HEK293T (cell line): ENCODE data around the gene RASL11A.

Experiments used
- CTCF ChIA-PET: fragments of 350-600 bp; formaldehyde crosslinking; extraction: SDS; loops from one replicate; lab custom pipeline; 2021; ENCODE audit warnings: antibody characterized with exemption, inconsistent platforms; lab: Yijun Ruan, JAX
- POLR2A ChIA-PET: fragments of 350-600 bp; formaldehyde crosslinking; extraction: SDS; loops from one replicate; lab custom pipeline; 2020; ENCODE audit warnings: antibody characterized with exemption, inconsistent platforms; lab: Yijun Ruan, JAX
- DNase-seq: peaks from one replicate; pipeline ENCODE4 v3.0.0; 2012; ENCODE audit warnings: mixed read lengths; ENCODE audit errors: extremely low spot score
- ARNT ChIP-seq: fragments of 450-650 bp; IDR thresholded peaks from 2 replicates; pipeline ENCODE4 v1.6.1; 2017; ENCODE audit warnings: mild to moderate bottlenecking
- BHLHE40 ChIP-seq: fragments of 450-650 bp; IDR thresholded peaks from 2 replicates; pipeline ENCODE4 v1.6.1; 2016; ENCODE audit warnings: mild to moderate bottlenecking, moderate library complexity, borderline replicate concordance
- CTBP1 ChIP-seq: fragments of 450-650 bp; IDR thresholded peaks from 2 replicates; pipeline ENCODE4 v1.6.1; 2016; ENCODE audit warnings: borderline replicate concordance
- ELF4 ChIP-seq: fragments of 450-650 bp; IDR thresholded peaks from 2 replicates; pipeline ENCODE4 v1.6.1; 2017; ENCODE audit warnings: antibody characterized with exemption
- FOXA1 ChIP-seq: fragments of 450-650 bp; IDR thresholded peaks from 2 replicates; pipeline ENCODE4 v1.6.1; 2016; ENCODE audit warnings: mild to moderate bottlenecking
- FOXK2 ChIP-seq: fragments of 450-650 bp; IDR thresholded peaks from 2 replicates; pipeline ENCODE4 v1.6.1; 2016; ENCODE audit warnings: mild to moderate bottlenecking
- FOXM1 ChIP-seq: fragments of 450-650 bp; IDR thresholded peaks from 2 replicates; pipeline ENCODE4 v1.6.1; 2017; ENCODE audit warnings: mild to moderate bottlenecking, borderline replicate concordance
- HDGF ChIP-seq: fragments of 450-650 bp; IDR thresholded peaks from 2 replicates; pipeline ENCODE4 v1.6.1; 2017; ENCODE audit warnings: antibody characterized with exemption, borderline replicate concordance
- L3MBTL2 ChIP-seq: fragments of 450-650 bp; conservative IDR thresholded peaks from 2 replicates; pipeline ENCODE4 v1.6.1; 2016; ENCODE audit warnings: mild to moderate bottlenecking
- LEF1 ChIP-seq: fragments of 450-650 bp; IDR thresholded peaks from 2 replicates; pipeline ENCODE4 v1.6.1; 2017; ENCODE audit warnings: mild to moderate bottlenecking, borderline replicate concordance
- NFRKB ChIP-seq: fragments of 450-650 bp; IDR thresholded peaks from 2 replicates; pipeline ENCODE4 v1.6.1; 2016; ENCODE audit warnings: mild to moderate bottlenecking, moderate library complexity
- SP1 ChIP-seq: fragments of 450-650 bp; IDR thresholded peaks from 2 replicates; pipeline ENCODE4 v1.6.1; 2017
- SUZ12 ChIP-seq: fragments of 450-650 bp; IDR thresholded peaks from 2 replicates; pipeline ENCODE4 v1.6.1; 2016; ENCODE audit warnings: mild to moderate bottlenecking
- TARDBP ChIP-seq: fragments of 450-650 bp; IDR thresholded peaks from 2 replicates; pipeline ENCODE4 v1.6.1; 2016
- ZNF384 ChIP-seq: fragments of 450-650 bp; IDR thresholded peaks from 2 replicates; pipeline ENCODE4 v1.6.1; 2016
- TF ChIP-seq, protein P1 (sequence below): fragments of 450-650 bp; IDR thresholded peaks from 2 replicates; pipeline ENCODE4 v1.6.1; 2016

RASL11A gene

DNA sequence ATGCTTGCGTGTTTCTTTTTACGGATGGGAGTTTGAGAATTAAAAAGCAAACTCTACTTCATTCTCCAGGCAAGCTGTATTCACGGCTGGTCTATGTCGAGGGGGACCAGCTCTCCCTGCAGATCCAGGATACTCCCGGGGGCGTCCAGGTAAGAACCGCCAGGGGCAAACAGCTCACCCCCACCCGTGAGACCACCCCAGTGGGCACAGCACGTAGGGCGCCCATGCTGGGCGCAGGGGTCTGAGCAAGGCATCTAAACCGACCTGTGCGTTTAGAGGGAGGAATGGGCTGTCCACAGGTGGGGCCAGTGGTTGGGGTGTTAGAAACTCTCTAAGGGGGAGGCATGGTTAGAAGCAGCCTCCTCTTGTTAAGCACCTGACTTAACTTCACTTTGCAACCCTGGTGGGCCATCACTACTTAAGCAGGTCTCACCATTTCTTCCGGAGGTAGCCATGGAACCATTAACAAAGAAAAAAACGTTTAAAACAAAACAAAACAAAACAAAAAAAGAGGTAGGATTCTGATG is 1.0 kb downstream of the RASL11A start:
- no peak for DNase-seq
- TF ChIP-seq LEF1 (no peak), ARNT (no peak), FOXA1 (no peak), ELF4 (no peak), BHLHE40 (no peak), FOXK2 (no peak), CTBP1 (no peak), SUZ12 (no peak), FOXM1 (no peak)
- ChIA-PET CTCF (interaction anchor here (0.7 to 1.7 kb wide), 3 partner anchors 13 to 68 kb away, joined by 3 to 5 read pairs (median 4); no protein-coding TSS in a partner anchor), POLR2A (interaction anchor here (0.6 kb wide), 1 partner anchor 69 kb away, joined by 3 read pairs; no protein-coding TSS in a partner anchor)

DNA sequence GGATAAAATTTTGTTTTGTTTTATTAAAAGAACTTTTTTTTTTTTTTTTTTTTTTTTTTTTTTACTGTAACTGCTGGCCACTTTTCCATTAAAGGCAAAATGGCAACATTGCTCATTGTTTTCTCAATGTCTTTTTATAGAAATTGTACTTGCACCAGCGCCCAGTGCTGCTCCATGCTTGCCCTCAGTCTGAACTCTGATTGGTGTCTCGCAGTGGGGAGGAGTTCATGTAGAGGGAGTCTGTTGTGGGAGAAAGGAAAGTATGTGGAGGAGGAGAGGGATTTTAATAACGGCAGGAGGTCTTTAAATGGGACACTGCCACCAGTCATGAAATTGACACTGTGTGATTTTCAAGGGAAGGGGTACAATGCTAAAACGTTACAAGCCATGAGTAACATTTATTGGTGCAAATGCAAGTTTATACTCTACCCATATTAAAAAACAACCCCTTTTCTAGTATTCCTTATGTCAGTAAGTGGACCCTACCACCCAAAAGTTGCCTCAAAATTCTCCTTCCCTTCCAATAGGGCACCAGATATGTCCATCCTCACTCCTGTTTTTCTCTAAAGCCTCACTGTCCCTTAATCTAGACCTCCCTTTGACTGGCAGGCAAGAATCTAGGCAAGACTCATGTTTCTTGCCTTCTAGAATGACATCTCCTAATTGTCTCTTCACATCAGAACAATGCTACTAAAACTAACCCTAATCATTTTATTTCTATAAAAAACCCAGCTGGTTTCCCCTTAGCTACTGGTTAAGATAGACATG is 3.2 kb downstream of the RASL11A start:
- ChIA-PET POLR2A (interaction anchor here (0.6 kb wide), 1 partner anchor 327 kb away, joined by 4 read pairs; no protein-coding TSS in a partner anchor), CTCF (interaction anchor here (0.6 to 1.7 kb wide), 3 partner anchors 11 to 167 kb away, joined by 3 to 5 read pairs (median 3); no protein-coding TSS in a partner anchor)
- TF ChIP-seq NFRKB (no peak), ARNT (no peak)
- TF ChIP-seq, protein P1, sequence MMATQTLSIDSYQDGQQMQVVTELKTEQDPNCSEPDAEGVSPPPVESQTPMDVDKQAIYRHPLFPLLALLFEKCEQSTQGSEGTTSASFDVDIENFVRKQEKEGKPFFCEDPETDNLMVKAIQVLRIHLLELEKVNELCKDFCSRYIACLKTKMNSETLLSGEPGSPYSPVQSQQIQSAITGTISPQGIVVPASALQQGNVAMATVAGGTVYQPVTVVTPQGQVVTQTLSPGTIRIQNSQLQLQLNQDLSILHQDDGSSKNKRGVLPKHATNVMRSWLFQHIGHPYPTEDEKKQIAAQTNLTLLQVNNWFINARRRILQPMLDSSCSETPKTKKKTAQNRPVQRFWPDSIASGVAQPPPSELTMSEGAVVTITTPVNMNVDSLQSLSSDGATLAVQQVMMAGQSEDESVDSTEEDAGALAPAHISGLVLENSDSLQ = peak; percentile 82
- peak; percentile 32 for DNase-seq

DNA sequence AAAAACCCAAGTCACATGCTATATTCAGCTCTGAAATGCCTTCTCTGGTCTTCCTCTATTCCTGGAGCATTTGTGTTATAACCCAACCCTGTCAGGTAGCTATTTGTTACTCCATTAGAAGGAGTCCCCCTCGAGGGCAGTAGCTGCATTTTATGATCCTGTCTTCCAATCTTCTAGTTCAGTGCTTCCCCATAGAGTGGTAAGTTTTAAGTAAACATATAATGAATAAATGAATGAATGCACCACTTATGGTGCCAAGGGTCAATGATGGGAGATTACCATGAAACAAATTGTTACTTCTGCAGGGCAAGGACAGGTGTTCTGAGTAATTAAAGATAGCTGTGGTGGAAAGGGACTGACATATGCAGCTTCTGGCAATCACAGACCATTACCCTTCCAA is 4.0 kb downstream of the RASL11A start:
- no peak for TF ChIP-seq NFRKB
- DNase-seq = no peak
- POLR2A ChIA-PET = interaction anchor here (0.6 kb wide), 1 partner anchor 328 kb away, joined by 4 read pairs; no protein-coding TSS in a partner anchor
- CTCF ChIA-PET = interaction anchor here (0.6 to 1.7 kb wide), 4 partner anchors 10 to 344 kb away, joined by 3 to 5 read pairs (median 3); no protein-coding TSS in a partner anchor

DNA sequence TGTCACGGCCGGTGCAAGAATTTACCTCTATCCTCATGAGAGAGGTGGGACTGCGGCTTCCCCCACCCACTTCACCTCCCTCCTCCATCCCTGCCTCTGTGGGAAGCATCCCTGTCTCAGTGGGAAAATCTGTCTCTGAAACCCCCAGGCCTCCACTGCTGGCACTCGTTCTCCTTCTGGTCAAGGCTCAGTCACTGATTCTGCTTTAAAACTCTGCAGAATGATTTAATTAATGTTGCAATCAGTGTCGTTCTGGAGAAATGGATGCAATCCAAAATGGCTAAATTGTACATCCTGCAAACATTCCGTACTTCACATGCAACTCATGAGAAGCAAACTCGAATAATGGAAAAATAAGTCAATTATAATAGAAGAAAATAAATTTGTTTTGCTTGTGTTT is 5.6 kb downstream of the RASL11A start:
- CTCF ChIA-PET = interaction anchor here (0.7 kb wide), 1 partner anchor 150 kb away, joined by 3 read pairs; no protein-coding TSS in a partner anchor
- no peak for DNase-seq
- POLR2A ChIA-PET = no interaction called here
- TF ChIP-seq ARNT = no peak
- no peak for TF ChIP-seq LEF1
- TF ChIP-seq SUZ12 = no peak
- TF ChIP-seq SP1 = no peak
- no peak for TF ChIP-seq CTBP1
- TF ChIP-seq ELF4 = no peak
- no peak for TF ChIP-seq FOXM1
- TF ChIP-seq, protein P1 = no peak
- TF ChIP-seq L3MBTL2 = no peak
- no peak for TF ChIP-seq HDGF
- no peak for TF ChIP-seq ZNF384
- TF ChIP-seq BHLHE40 = no peak
- TF ChIP-seq FOXA1 = no peak
- TF ChIP-seq TARDBP = no peak
- no peak for TF ChIP-seq FOXK2
- no peak for TF ChIP-seq NFRKB

DNA sequence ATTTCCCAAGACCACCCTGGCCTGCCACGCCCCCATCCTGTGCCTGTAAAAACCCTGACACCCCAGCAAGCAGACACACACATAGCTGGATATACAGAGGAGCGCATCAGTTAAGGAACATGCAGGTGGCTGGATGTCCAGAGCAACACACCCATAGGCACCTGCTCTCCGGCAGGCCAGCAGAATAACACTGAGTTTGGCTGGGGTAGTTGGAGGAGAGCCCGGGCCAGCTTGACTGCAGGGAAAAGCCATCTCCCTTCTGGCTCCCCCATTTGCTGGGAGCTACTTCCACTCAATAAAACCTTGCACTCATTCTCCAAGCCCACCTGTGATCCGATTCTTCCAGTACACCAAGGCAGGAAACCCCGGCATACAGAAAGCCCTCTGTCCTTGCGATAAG is 8.9 kb downstream of the RASL11A start:
- DNase-seq = no peak
- TF ChIP-seq NFRKB (no peak), TARDBP (no peak), SP1 (no peak), ELF4 (no peak)
- POLR2A ChIA-PET = no interaction called here
- CTCF ChIA-PET = no interaction called here

DNA sequence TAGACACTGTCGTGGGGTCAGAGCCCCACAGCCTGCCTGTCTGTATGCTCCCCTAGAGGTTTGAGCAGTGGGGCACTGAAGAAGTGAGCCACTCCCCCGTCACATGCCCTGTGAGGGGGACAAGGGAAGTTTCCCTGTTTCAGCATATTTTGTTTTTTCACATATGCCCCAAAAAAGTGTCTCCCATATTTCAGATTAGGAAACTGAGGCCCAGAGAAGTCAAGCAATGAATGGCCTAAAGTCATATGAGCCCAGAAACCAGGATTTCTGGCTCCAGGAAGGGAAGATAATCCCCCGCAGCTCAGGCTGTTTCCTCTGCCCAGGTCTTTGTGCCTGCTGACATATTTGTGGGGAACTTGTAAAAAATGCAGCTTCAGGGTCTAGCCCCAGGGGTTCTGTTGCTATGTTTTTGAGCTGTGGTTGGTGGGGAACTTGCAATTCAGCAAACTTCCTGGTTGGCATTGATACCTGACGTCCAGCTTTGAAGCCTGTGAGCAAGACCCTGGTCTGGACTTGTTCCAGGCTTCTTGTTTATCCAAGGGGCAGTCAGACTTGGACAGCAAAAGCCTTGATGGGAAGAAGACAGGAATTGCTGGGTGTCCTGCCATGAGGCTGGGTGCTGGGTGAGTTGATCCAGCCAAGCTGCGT is 9.5 kb downstream of the RASL11A start:
- DNase-seq = no peak
- ChIA-PET POLR2A (interaction anchor here (0.8 kb wide), 1 partner anchor 9 kb away, joined by 3 read pairs; no protein-coding TSS in a partner anchor), CTCF (no interaction called here)
- TF ChIP-seq BHLHE40 (no peak), NFRKB (no peak), FOXK2 (no peak), CTBP1 (no peak), HDGF (no peak)

DNA sequence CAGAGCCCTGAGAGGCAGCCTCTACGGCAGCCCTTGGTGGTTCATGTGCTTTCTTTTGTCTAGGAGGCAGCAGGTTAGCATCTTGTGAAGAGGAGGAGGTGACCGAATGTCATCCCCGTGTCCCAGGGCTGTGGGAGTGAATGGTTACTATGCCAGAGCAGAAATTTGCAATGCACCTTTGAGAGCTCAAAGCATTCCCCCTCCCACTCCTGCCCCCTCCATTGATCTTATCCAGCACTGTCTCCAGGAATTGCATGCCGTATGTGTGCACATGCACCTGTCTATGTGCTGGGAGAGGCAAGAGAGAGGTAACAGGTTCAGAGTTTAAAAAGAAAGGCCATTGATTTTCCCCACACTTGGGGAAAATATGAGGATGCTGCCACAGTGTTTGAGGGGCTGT is 10.2 kb downstream of the RASL11A start:
- ChIA-PET CTCF (no interaction called here), POLR2A (interaction anchor here (0.8 kb wide), 1 partner anchor 8 kb away, joined by 3 read pairs; no protein-coding TSS in a partner anchor)

More for the DNA sequence above, 10.2 kb downstream of the RASL11A start:
- no peak for DNase-seq
- TF ChIP-seq FOXK2 (no peak), CTBP1 (no peak), ZNF384 (no peak), ELF4 (no peak), NFRKB (no peak), SUZ12 (no peak), HDGF (no peak), TARDBP (no peak), ARNT (no peak), FOXA1 (no peak), L3MBTL2 (no peak), SP1 (no peak)
